Nephron (organoid): ENCODE data around the gene TTLL11.

Experiments used
- H3K27ac Mint-ChIP-seq, 3 experiments: 2 replicates each; pipeline ENCODE4 v1.8.0; 2020; ENCODE audit warnings: mixed read lengths in 3 of 3, mild to moderate bottlenecking in 2 of 3, moderate library complexity in 1 of 3
- H3K27me3 Mint-ChIP-seq: 2 replicates; pipeline ENCODE4 v1.8.0; 2021; ENCODE audit warnings: low read depth, mild to moderate bottlenecking, moderate library complexity, mixed read lengths
- H3K36me3 Mint-ChIP-seq: 2 replicates; pipeline ENCODE4 v1.8.0; 2020; ENCODE audit warnings: low read depth, mixed read lengths
- H3K4me1 Mint-ChIP-seq: 2 replicates; pipeline ENCODE4 v1.8.0; 2020; ENCODE audit warnings: mixed read lengths
- H3K4me3 Mint-ChIP-seq, 3 experiments: 2 replicates each; pipeline ENCODE4 v1.8.0; 2020; ENCODE audit warnings: mild to moderate bottlenecking in 3 of 3, mixed read lengths in 3 of 3, moderate library complexity in 2 of 3
- H3K9me3 Mint-ChIP-seq: 2 replicates; pipeline ENCODE4 v1.8.0; 2020; ENCODE audit warnings: mixed read lengths
- TF ChIP-seq, protein P1 (sequence below), 3 experiments: fragments of 200-600 bp; sonication (generic); IDR thresholded peaks; one replicate each; pipeline ENCODE4 v1.5.0; 2021; ENCODE audit warnings: antibody characterized with exemption in 3 of 3; ENCODE audit not compliant: unreplicated experiment in 3 of 3

Gene TTLL11

DNA sequence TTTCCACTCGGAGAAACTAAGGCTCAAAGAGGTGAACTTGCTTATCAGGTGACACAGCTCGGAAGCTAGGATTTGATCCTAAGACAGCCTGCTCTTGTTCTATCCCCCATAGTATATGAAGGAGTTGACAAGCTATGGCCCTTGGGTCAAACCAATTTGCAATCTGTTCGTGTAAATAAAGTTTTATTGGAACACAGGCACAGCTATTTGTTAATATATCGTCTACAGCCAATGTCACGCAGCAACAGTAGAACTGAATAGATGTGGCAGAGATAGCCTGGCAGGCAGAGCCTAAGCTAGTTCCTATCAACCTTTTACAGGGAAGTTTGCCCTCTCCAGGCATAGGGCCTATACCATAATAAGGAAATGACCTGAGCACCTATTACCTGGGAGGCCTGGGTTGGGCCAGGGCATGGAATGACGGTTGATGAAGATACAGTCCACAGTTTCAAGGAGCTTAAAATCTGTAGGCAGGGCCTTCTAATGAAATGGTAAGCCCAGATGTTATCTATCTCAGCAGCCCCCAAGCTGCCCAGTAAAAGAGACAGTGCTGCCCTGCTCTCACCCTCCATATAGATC, 179.0 kb downstream of the TTLL11 start:
- Mint-ChIP-seq H3K4me3 (no peak overlapping the region), H3K27ac (no peak overlapping the region), H3K27me3 (no peaks in the 10 kb centered on the region), H3K4me1 (peaks cover 5% of the 10 kb centered on the region), H3K36me3 (no peaks in the 10 kb centered on the region), H3K9me3 (no peaks in the 10 kb centered on the region)
- TF ChIP-seq, protein P1, sequence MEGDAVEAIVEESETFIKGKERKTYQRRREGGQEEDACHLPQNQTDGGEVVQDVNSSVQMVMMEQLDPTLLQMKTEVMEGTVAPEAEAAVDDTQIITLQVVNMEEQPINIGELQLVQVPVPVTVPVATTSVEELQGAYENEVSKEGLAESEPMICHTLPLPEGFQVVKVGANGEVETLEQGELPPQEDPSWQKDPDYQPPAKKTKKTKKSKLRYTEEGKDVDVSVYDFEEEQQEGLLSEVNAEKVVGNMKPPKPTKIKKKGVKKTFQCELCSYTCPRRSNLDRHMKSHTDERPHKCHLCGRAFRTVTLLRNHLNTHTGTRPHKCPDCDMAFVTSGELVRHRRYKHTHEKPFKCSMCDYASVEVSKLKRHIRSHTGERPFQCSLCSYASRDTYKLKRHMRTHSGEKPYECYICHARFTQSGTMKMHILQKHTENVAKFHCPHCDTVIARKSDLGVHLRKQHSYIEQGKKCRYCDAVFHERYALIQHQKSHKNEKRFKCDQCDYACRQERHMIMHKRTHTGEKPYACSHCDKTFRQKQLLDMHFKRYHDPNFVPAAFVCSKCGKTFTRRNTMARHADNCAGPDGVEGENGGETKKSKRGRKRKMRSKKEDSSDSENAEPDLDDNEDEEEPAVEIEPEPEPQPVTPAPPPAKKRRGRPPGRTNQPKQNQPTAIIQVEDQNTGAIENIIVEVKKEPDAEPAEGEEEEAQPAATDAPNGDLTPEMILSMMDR (IDR thresholded peaks at IDR 0.05; ENCODE audit: unreplicated experiment in 3 of 3), result no peak

DNA sequence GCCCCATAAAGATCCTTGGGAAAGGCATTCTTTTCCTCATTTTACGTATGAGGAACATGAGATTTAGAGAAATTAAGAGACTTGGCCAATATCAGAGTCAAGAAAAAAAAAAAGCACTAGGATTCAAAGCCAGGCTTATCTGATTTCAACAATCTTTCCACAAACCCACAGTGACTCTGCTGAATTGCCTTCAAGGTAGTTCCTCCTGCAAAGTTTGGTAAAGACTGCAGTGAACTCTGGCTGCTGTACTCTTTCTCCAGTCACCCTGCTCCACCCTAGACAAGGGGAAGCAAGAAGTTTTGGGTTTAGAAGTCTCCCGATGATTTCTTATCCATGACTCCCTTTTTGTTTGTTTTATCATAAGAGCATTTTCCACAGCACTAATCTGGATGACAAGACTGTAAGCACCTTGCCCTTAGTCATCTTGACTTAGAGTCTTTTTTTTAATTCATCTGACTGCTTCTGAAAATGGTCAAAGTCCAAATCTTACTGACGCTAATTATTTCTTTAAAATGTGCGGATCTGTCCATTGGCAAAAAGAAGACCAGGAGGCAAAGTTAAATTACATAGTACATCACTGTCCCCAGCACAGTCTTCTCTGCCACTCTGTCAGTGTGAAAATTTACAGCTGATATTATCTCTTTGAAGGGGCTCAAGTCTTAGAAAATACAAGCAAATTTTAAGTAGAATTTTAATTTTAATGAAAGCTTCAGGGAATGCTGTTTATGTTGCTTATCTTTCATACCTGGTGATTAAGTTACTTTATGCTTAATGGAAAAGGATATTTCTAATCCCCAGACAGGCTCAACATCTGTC, 180.1 kb downstream of the TTLL11 start:
- TF ChIP-seq, protein P1 (IDR thresholded peaks at IDR 0.05; ENCODE audit: unreplicated experiment in 3 of 3), result no peak
- Mint-ChIP-seq H3K4me1 (peaks cover 5% of the 10 kb centered on the region), H3K27me3 (no peaks in the 10 kb centered on the region), H3K9me3 (no peaks in the 10 kb centered on the region), H3K4me3 (no peak overlapping the region), H3K36me3 (no peaks in the 10 kb centered on the region), H3K27ac (no peak overlapping the region)

- Mint-ChIP-seq H3K27me3 (no peaks in the 10 kb centered on the region), H3K27ac (no peak overlapping the region), H3K36me3 (no peaks in the 10 kb centered on the region), H3K4me1 (peaks cover 5% of the 10 kb centered on the region), H3K4me3 (no peak overlapping the region), H3K9me3 (no peaks in the 10 kb centered on the region)
- TF ChIP-seq, protein P1 (IDR thresholded peaks at IDR 0.05; ENCODE audit: unreplicated experiment in 3 of 3), result no peak
Observed at GRCh38 chr9:121910491-121911040, 182.5 kb downstream of the TTLL11 start.

- Mint-ChIP-seq H3K4me3 (no peak overlapping the region), H3K27me3 (no peaks in the 10 kb centered on the region), H3K36me3 (no peaks in the 10 kb centered on the region), H3K9me3 (no peaks in the 10 kb centered on the region), H3K4me1 (no peaks in the 10 kb centered on the region), H3K27ac (no peak overlapping the region)
- TF ChIP-seq, protein P1 (IDR thresholded peaks at IDR 0.05; ENCODE audit: unreplicated experiment in 3 of 3), result no peak
Observed at GRCh38 chr9:121909111-121909510, 184.0 kb downstream of the TTLL11 start.

- Mint-ChIP-seq H3K36me3 (no peaks in the 10 kb centered on the region), H3K4me3 (no peak overlapping the region), H3K4me1 (peaks cover 9% of the 10 kb centered on the region), H3K27me3 (no peaks in the 10 kb centered on the region), H3K9me3 (peaks cover 3% of the 10 kb centered on the region), H3K27ac (no peak overlapping the region)
- TF ChIP-seq, protein P1 (IDR thresholded peaks at IDR 0.05; ENCODE audit: unreplicated experiment in 3 of 3), result no peak
Observed at GRCh38 chr9:121906074-121906870, 186.8 kb downstream of the TTLL11 start.
